GM12878 (cell line): Measurements from ENCODE around the gene GRM7. TPM values are rescaled to one million over a fixed set of nuclear protein-coding genes. Genes with fewer than 3 reads are reported as not detected.

Experiments
- BHLHE40 ChIP-seq, 2 experiments: fragments of 450-650 bp in 1 of 2; IDR thresholded peaks; 2 replicates each; pipeline ENCODE4 v1.6.1; 2011 to 2017; ENCODE audit warnings: low read depth in 2 of 2, borderline replicate concordance in 1 of 2, improper control_type of control experiment in 1 of 2, low read length in 1 of 2, mild to moderate bottlenecking in 1 of 2
- CEBPB ChIP-seq, 2 experiments: fragments of 150-350 bp in 1 of 2; IDR thresholded peaks; 2 replicates each; pipeline ENCODE4 v1.6.1; 2012 to 2014; ENCODE audit warnings: low read depth in 2 of 2, low read length in 2 of 2, borderline replicate concordance in 1 of 2, inconsistent platforms in 1 of 2
- CREM ChIP-seq: IDR thresholded peaks from 2 replicates; pipeline ENCODE4 v1.6.1; 2014; ENCODE audit warnings: antibody characterized with exemption, low read depth
- FOXM1 ChIP-seq: IDR thresholded peaks from 2 replicates; pipeline ENCODE4 v1.6.1; 2012; ENCODE audit warnings: low read depth, mild to moderate bottlenecking, inconsistent platforms, low read length, moderate library complexity
- NFYA ChIP-seq: IDR thresholded peaks from 2 replicates; pipeline ENCODE4 v1.6.1; 2011; ENCODE audit warnings: low read depth, mild to moderate bottlenecking, low read length, improper control_type of control experiment, borderline replicate concordance
- NRF1 ChIP-seq: conservative IDR thresholded peaks from 2 replicates; pipeline ENCODE4 v1.6.1; 2011; ENCODE audit warnings: mild to moderate bottlenecking, low read depth, low read length, improper control_type of control experiment
- RB1 ChIP-seq: fragments of 450-650 bp; formaldehyde crosslinking; IDR thresholded peaks from 2 replicates; pipeline ENCODE4 v1.6.1; 2017; ENCODE audit warnings: mild to moderate bottlenecking, borderline replicate concordance
- RBBP5 ChIP-seq: fragments of 200-600 bp; sonication (generic); conservative IDR thresholded peaks from 2 replicates; pipeline ENCODE4 v1.6.1; 2016
- RCOR1 ChIP-seq: conservative IDR thresholded peaks from 2 replicates; pipeline ENCODE4 v1.6.1; 2012; ENCODE audit warnings: low read depth, low read length, improper control_type of control experiment
- RELA ChIP-seq: fragments of 450-650 bp; IDR thresholded peaks from 2 replicates; pipeline ENCODE4 v1.8.0; 2014; ENCODE audit warnings: borderline replicate concordance; ENCODE audit not compliant: partially characterized antibody
- REST ChIP-seq: IDR thresholded peaks from 2 replicates; pipeline ENCODE4 v1.6.1; 2012; ENCODE audit warnings: mild to moderate bottlenecking, low read depth, low read length
- RUNX3 ChIP-seq: IDR thresholded peaks from 2 replicates; pipeline ENCODE4 v1.6.1; 2012; ENCODE audit warnings: low read length, inconsistent platforms
- SMAD1 ChIP-seq: fragments of 450-650 bp; IDR thresholded peaks from 2 replicates; pipeline ENCODE4 v1.6.1; 2018; ENCODE audit warnings: mild to moderate bottlenecking, low read depth; ENCODE audit not compliant: partially characterized antibody
- SMARCA5 ChIP-seq: fragments of 450-650 bp; IDR thresholded peaks from 2 replicates; pipeline ENCODE4 v1.6.1; 2017; ENCODE audit warnings: mild to moderate bottlenecking
- SREBF1 ChIP-seq: IDR thresholded peaks from 2 replicates; pipeline ENCODE4 v1.6.1; 2012; ENCODE audit warnings: mild to moderate bottlenecking, low read length
- SREBF2 ChIP-seq: IDR thresholded peaks from 2 replicates; pipeline ENCODE4 v1.6.1; 2012; ENCODE audit warnings: mild to moderate bottlenecking, low read length
- SUPT20H ChIP-seq: IDR thresholded peaks from 2 replicates; pipeline ENCODE4 v1.6.1; 2011; ENCODE audit warnings: low read depth, mild to moderate bottlenecking, low read length, moderate library complexity, borderline replicate concordance; ENCODE audit not compliant: control insufficient read depth
- YBX1 ChIP-seq: fragments of 450-650 bp; IDR thresholded peaks from 2 replicates; pipeline ENCODE4 v1.6.1; 2016; ENCODE audit warnings: antibody characterized with exemption
- ZNF207 ChIP-seq: fragments of 450-650 bp; IDR thresholded peaks from 2 replicates; pipeline ENCODE4 v1.6.1; 2014; ENCODE audit warnings: antibody characterized with exemption, mild to moderate bottlenecking, borderline replicate concordance
- ZNF217 ChIP-seq: fragments of 450-650 bp; IDR thresholded peaks from 2 replicates; pipeline ENCODE4 v1.6.1; 2017; ENCODE audit warnings: antibody characterized with exemption, mild to moderate bottlenecking
- ZNF274 ChIP-seq: IDR thresholded peaks from one replicate; pipeline ENCODE4 v1.8.0; 2011; ENCODE audit not compliant: insufficient read length, insufficient read depth
- polyA plus RNA-seq, 11 experiments: library from polyadenylated mRNA; depleted of rRNA in 4 of 11; unstranded in 6 of 11; stranded (reverse) in 5 of 11; fragments of >200 nt; fragmentation: Nextera tagmentation in 4 of 11; fragmentation: Illumina TruSeq in 1 of 11; extraction: Ambion mirVana in 4 of 11; extraction: Trizol in 1 of 11; gene quantifications; 1 replicate in 1 of 11; 2 replicates in 10 of 11; pipeline versions ENCODE4 v1.2.1 to v1.2.3, GENCODE V29; 2011 to 2016; ENCODE audit warnings: inconsistent platforms in 2 of 11, missing spikeins in 2 of 11, low read depth in 1 of 11
- total RNA-seq, 4 experiments: library from RNA; depleted of rRNA in 3 of 4; stranded (reverse); fragments of >200 nt in 3 of 4; fragmentation: Illumina TruSeq in 1 of 4; extraction: Trizol in 1 of 4; gene quantifications; 2 replicates each; pipeline versions ENCODE4 v1.2.1 to v1.2.3, GENCODE V29; 2013 to 2021
- TF ChIP-seq, protein P1 (sequence below): fragments of 450-650 bp; IDR thresholded peaks from 2 replicates; pipeline ENCODE4 v1.6.1; 2017; ENCODE audit warnings: borderline replicate concordance
- TF ChIP-seq, protein P2 (sequence below): IDR thresholded peaks from 2 replicates; pipeline ENCODE4 v1.6.1; 2012; ENCODE audit warnings: low read length, inconsistent platforms
- TF ChIP-seq, protein P3 (sequence below): fragments of 450-650 bp; IDR thresholded peaks from 2 replicates; pipeline ENCODE4 v1.6.1; 2017; ENCODE audit warnings: mild to moderate bottlenecking

GRM7 gene
- total and polyA plus RNA-seq, 10 of the 15 experiments (the other 5 are each of a cell fraction or from before 2014, with no cell fraction given), result not detected

- TF ChIP-seq RCOR1, result no peak
- TF ChIP-seq YBX1, result no peak
- TF ChIP-seq REST, result no peak
- TF ChIP-seq SMAD1, result no peak
- TF ChIP-seq RB1, result no peak
- TF ChIP-seq NRF1, result no peak
- TF ChIP-seq, protein P1, sequence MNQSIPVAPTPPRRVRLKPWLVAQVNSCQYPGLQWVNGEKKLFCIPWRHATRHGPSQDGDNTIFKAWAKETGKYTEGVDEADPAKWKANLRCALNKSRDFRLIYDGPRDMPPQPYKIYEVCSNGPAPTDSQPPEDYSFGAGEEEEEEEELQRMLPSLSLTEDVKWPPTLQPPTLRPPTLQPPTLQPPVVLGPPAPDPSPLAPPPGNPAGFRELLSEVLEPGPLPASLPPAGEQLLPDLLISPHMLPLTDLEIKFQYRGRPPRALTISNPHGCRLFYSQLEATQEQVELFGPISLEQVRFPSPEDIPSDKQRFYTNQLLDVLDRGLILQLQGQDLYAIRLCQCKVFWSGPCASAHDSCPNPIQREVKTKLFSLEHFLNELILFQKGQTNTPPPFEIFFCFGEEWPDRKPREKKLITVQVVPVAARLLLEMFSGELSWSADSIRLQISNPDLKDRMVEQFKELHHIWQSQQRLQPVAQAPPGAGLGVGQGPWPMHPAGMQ, result peak; percentile 28; the same call in 1 of the 2 replicates
- no peak for TF ChIP-seq NFYA
- TF ChIP-seq SMARCA5, result peak; percentile 56; the same call in 1 of the 2 replicates
- TF ChIP-seq BHLHE40 (IDR thresholded peaks at IDR 0.05; ENCODE audit: borderline replicate concordance in 1 of 2, low read depth in 2 of 2, low read length in 1 of 2), result no peak
- TF ChIP-seq ZNF274, result no peak
- no peak for TF ChIP-seq CEBPB (IDR thresholded peaks at IDR 0.05; ENCODE audit: borderline replicate concordance in 1 of 2, low read depth in 2 of 2, low read length in 2 of 2)
- TF ChIP-seq CREM, result peak; percentile 38; the same call in 1 of the 2 replicates
- TF ChIP-seq SUPT20H, result no peak
- peak; percentile 76 for TF ChIP-seq RUNX3
- TF ChIP-seq RELA, result no peak
- no peak for TF ChIP-seq RBBP5
- TF ChIP-seq, protein P2, sequence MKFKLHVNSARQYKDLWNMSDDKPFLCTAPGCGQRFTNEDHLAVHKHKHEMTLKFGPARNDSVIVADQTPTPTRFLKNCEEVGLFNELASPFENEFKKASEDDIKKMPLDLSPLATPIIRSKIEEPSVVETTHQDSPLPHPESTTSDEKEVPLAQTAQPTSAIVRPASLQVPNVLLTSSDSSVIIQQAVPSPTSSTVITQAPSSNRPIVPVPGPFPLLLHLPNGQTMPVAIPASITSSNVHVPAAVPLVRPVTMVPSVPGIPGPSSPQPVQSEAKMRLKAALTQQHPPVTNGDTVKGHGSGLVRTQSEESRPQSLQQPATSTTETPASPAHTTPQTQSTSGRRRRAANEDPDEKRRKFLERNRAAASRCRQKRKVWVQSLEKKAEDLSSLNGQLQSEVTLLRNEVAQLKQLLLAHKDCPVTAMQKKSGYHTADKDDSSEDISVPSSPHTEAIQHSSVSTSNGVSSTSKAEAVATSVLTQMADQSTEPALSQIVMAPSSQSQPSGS, result peak; percentile 28; the same call in 1 of the 2 replicates
- TF ChIP-seq, protein P3, sequence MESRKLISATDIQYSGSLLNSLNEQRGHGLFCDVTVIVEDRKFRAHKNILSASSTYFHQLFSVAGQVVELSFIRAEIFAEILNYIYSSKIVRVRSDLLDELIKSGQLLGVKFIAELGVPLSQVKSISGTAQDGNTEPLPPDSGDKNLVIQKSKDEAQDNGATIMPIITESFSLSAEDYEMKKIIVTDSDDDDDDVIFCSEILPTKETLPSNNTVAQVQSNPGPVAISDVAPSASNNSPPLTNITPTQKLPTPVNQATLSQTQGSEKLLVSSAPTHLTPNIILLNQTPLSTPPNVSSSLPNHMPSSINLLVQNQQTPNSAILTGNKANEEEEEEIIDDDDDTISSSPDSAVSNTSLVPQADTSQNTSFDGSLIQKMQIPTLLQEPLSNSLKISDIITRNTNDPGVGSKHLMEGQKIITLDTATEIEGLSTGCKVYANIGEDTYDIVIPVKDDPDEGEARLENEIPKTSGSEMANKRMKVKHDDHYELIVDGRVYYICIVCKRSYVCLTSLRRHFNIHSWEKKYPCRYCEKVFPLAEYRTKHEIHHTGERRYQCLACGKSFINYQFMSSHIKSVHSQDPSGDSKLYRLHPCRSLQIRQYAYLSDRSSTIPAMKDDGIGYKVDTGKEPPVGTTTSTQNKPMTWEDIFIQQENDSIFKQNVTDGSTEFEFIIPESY, result no peak
- TF ChIP-seq SREBF1, result no peak
- no peak for TF ChIP-seq ZNF207
- TF ChIP-seq ZNF217, result peak; percentile 92; the same call in 1 of the 2 replicates
- peak; percentile 37; the same call in 1 of the 2 replicates for TF ChIP-seq FOXM1
- no peak for TF ChIP-seq SREBF2
Observed at GRCh38 chr3:7447197-7447769, 586.4 kb downstream of the GRM7 start (continued).
